Activated T-helper 2 cell treated with anti-CD3 and anti-CD28 coated beads, Interferon-gamma antibody, Interleukin-2, Interleukin-4, amounts not matched to agents 10 μg/mL and 5 μg/mL and 100 μg/mL, durations not matched to agents 14 hours and 24 hours and 36 hours (primary cell): ENCODE measurements around the gene DMRTC1B. TPM values are rescaled to one million over a fixed set of nuclear protein-coding genes. Genes with fewer than 3 reads are reported as not detected.
"Not testable (repeated sequence)": the region's sequence is repeated elsewhere in the genome, so short reads cannot be mapped to it uniquely, and the experiment has no call there.

Experiments
- DNase-seq: peaks from one replicate; pipeline ENCODE4 v3.0.0; 2021; ENCODE audit warnings: low spot score
- H3K27ac Mint-ChIP-seq: one replicate; pipeline ENCODE4 v1.8.0; 2021; ENCODE audit warnings: mixed read lengths
- H3K27me3 Mint-ChIP-seq: one replicate; pipeline ENCODE4 v1.8.0; 2021; ENCODE audit warnings: low read depth, mixed read lengths
- H3K36me3 Mint-ChIP-seq: one replicate; pipeline ENCODE4 v1.8.0; 2021; ENCODE audit warnings: low read depth, mixed read lengths
- H3K4me1 Mint-ChIP-seq: one replicate; pipeline ENCODE4 v1.8.0; 2021; ENCODE audit warnings: low read depth, mixed read lengths
- H3K4me3 Mint-ChIP-seq: one replicate; pipeline ENCODE4 v1.8.0; 2021; ENCODE audit warnings: low read depth, mild to moderate bottlenecking, moderate library complexity, mixed read lengths
- H3K9me3 Mint-ChIP-seq: one replicate; pipeline ENCODE4 v1.8.0; 2021; ENCODE audit warnings: mixed read lengths
- intact Hi-C: fragments of 100-400 bp; cut with micrococcal nuclease; formaldehyde crosslinking; loops from one replicate; pipeline ENCODE4 v1.15.1; 2023
- total RNA-seq: library from RNA; stranded (reverse); gene quantifications from 2 replicates; pipeline ENCODE4 v1.2.3, GENCODE V29; 2022

DMRTC1B gene, protein sequence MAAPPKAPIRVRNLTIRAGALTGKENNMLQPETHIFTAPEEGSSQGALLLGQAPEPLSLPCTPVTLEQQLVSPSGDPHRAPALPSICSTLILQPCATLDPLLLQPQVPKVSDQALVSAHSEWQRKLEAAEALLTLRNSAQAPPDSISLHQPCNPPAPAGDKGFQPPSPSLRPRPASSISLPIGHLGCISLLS
- not detected in 2 replicates for total RNA-seq

DNA sequence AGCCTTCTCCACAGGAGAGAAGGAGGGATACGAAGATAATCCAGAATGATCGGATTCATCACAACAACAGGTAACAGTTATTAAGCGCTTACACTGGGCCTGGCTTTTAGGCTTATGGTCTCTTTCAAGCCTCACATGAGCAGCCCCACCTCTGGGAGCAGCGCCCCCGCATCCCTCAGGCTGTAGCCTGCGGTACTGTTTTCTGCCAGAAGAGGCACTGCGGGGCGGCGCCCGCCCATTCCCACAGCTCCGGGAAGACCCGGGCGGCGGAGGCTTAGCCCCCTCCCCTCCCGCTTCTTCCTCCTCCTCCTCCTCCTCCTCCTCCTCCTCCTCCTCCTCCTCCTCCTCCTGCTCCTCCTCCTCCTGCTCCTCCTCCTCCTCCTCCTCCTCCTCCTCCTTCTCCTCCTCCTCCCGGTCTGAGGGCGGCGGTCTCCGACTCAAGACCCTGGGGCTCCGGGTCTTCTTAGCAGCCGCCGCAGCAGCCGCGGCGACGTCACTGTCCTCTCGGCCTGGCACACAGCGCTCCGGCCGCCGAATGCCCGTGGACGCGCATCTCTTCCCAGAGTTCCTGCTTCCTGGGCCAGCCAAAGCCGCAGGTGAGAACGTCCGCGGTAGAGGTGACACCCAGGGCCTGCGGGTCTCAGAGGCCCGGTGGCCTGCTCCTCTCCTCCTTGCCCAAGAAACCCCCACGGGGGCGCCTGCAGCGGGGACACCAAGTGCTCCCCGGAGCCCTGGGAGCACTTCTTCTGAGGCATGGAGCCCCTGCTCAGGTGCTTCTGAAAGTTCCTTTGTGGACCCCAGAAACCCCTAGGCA, at the start of gene DMRTC1B:
Gene DMRTC1B, plus strand, starts transcription at position 238 of the 814 bp plus-strand sequence. CDS start 68,246 bp downstream, outside the sequence.
- H3K4me1 Mint-ChIP-seq, H3K4me3 Mint-ChIP-seq, DNase-seq, H3K27me3 Mint-ChIP-seq, H3K36me3 Mint-ChIP-seq, H3K27ac Mint-ChIP-seq, intact Hi-C loops, H3K9me3 Mint-ChIP-seq: not testable (repeated sequence)

DNA sequence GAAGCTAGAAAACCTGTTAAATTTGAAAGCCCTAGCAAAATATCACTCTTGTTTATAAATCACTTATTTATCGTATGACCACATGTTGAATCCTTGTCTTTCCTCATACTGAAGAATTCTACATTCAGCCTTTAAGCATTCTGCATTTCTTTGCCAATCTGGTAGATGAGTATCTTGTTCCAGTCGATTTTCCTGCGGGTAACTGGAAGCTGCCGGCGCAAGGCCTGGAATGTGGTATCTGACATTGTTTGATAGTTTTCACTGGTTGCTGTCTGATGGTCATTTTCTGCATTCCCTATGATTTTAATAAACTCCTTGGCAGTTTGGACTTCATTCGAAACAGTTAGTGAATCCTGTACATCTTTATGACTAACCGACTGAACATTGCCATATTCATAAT, 48.8 kb upstream of the DMRTC1B start:
- no peak for DNase-seq
- Mint-ChIP-seq H3K9me3 (no peaks in the 10 kb centered on the region), H3K27me3 (peaks cover 15% of the 10 kb centered on the region), H3K36me3 (no peaks in the 10 kb centered on the region), H3K27ac (no peak overlapping the region), H3K4me3 (no peak overlapping the region), H3K4me1 (peaks cover 7% of the 10 kb centered on the region)
- intact Hi-C loops = no loop called here

DNA sequence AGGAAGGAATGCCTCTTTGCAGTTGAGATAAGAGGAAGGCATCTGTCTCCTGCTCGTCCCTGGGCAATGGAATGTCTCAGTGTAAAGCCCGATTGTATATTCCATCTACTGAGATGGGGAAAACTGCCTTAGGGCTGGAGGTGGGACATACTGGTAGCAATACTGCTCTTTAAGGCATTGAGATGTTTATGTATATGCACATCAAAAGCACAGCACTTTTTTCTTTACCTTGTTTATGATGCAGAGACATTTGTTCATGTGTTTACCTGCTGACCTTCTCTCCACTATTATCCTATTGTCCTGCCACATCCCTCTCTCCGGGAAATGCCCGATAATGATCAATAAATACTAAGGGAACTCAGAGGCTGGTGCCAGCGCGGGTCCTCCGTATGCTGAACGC, 43.1 kb upstream of the DMRTC1B start:
- H3K27ac Mint-ChIP-seq, intact Hi-C loops, H3K4me3 Mint-ChIP-seq, H3K36me3 Mint-ChIP-seq, DNase-seq, H3K9me3 Mint-ChIP-seq, H3K4me1 Mint-ChIP-seq: not testable (repeated sequence)
- H3K27me3 Mint-ChIP-seq = peaks cover 29% of the 10 kb centered on the region

DNA sequence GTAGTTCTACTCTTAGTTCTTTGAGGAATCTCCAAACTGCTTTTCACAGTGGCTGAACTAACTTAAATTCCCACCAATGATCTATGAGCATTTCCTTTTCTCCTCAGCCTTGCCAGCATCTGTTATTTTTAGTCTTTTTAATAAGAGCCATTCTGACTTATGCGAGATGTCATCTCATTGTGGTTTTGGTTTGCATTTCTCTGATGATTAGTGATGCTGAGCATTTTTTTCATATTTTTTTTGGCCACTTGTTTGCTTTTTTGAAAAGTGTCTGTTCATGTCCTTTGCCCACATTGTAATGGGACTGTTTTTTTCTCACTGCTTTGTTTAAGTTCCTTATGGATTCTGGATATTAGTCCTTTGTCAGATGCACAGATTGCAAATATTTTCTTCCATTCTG, 41.1 kb upstream of the DMRTC1B start:
- Mint-ChIP-seq H3K9me3 (no peaks in the 10 kb centered on the region), H3K4me1 (no peaks in the 10 kb centered on the region), H3K4me3 (no peak overlapping the region), H3K36me3 (no peaks in the 10 kb centered on the region), H3K27me3 (peaks cover 29% of the 10 kb centered on the region), H3K27ac (no peak overlapping the region)
- no peak for DNase-seq
- intact Hi-C loops = no loop called here

DNA sequence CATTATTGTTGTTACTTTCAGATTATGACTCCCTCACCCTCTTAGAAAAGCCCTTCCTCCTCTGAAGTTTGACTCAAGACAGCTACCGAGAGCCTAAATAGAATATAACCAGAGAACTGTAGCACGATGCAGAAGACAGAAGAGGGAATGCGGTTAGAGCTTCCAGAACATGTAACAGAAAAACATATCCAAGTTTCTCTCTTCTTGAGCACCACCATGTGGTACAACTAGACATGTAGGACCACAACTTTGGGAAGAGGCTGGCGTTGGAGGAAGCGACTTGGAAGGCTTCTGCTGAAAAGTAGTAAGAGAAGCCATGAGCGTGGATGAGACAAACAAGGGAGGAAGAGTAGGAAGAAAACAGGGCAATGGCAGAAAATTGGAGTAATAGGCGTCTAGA, 31.1 kb upstream of the DMRTC1B start:
- intact Hi-C loops, H3K4me3 Mint-ChIP-seq: not testable (repeated sequence)

DNA sequence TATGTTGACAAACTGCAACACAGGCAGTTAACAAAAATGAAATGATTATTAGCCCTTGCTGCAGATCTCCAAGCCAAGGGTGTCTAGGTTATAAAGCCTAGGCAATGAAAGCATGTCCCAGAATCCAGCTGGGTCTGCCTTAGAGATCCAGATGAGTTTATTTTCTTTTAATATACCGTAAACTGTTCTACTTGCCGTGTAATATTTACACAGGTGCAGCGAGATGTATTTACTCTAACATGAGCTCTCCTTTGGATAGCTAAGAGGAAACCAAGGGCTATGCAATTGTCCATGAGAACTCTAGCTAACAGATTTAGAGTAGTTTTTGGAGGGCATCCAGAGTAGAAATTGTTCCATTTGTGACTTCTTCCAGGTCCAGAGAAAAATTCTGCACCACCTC, 28.1 kb upstream of the DMRTC1B start:
- H3K4me3 Mint-ChIP-seq, H3K36me3 Mint-ChIP-seq, H3K4me1 Mint-ChIP-seq, DNase-seq, H3K27ac Mint-ChIP-seq, H3K27me3 Mint-ChIP-seq, intact Hi-C loops, H3K9me3 Mint-ChIP-seq: not testable (repeated sequence)

More for the DNA sequence above, 31.1 kb upstream of the DMRTC1B start:
- H3K9me3 Mint-ChIP-seq, DNase-seq, H3K36me3 Mint-ChIP-seq, H3K27ac Mint-ChIP-seq, H3K4me1 Mint-ChIP-seq, H3K27me3 Mint-ChIP-seq: not testable (repeated sequence)

DNA sequence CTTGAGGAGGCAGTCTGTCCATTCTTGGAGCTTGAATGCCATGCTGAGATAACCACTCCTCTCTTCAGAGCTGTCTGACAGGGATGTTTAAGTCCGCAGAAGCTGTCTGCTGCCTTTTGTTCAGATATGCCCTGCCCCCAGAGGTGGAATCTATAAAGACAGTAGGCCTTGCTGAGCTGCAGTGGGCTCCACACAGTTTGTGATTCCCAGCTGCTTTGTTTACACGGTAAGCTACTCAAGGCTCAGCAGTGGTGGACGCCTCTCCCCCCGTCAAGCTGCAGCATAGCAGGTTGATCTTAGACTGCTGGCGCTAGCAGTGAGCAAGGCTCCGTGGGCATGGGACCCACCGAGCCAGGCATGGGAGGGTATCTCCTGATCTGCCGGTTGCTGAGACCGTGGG, 16.2 kb upstream of the DMRTC1B start:
- H3K36me3 Mint-ChIP-seq, H3K4me1 Mint-ChIP-seq, H3K9me3 Mint-ChIP-seq, H3K27ac Mint-ChIP-seq, DNase-seq, intact Hi-C loops, H3K4me3 Mint-ChIP-seq, H3K27me3 Mint-ChIP-seq: not testable (repeated sequence)

DNA sequence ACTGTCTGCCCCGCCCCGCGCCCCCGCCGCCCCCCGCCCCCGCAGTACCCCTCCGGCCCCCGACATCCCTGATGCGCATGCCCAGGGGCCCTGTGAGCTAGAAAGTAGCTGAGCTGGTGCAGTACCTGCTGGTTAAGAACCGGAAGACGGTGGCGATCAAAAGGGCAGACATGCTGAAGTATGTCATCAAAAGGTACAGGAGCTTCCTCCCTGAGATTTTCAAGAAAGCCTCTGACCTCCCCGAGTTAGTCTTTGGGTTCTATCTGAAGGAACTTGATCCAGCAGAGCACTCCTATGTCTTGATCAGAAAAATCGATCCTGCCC, 739 bp downstream of the DMRTC1B start:
- DNase-seq, intact Hi-C loops, H3K36me3 Mint-ChIP-seq, H3K4me1 Mint-ChIP-seq, H3K4me3 Mint-ChIP-seq, H3K27ac Mint-ChIP-seq, H3K27me3 Mint-ChIP-seq, H3K9me3 Mint-ChIP-seq: not testable (repeated sequence)

DNA sequence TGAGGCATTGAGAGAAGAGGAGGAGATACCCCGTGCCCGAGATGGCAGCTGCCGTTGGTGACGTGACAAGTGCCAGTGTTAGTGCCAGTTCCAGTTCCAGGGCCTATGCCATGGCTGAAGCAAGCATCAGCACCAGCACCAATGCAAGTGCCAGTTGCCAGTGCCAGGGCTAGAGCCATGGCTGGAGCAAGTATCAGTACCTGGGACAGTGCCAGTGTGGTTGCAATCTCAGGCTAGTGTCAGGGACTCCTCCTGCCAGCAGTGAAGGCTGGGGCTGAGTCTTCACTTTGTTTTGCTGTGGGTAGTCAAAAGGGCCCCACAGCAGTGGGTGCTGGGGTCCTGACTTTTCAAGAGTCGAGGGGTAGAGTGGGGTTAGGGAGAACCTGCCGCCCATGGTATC, 1.5 kb downstream of the DMRTC1B start:
- H3K27me3 Mint-ChIP-seq, H3K36me3 Mint-ChIP-seq, H3K4me1 Mint-ChIP-seq, H3K9me3 Mint-ChIP-seq, intact Hi-C loops, DNase-seq, H3K4me3 Mint-ChIP-seq, H3K27ac Mint-ChIP-seq: not testable (repeated sequence)

DNA sequence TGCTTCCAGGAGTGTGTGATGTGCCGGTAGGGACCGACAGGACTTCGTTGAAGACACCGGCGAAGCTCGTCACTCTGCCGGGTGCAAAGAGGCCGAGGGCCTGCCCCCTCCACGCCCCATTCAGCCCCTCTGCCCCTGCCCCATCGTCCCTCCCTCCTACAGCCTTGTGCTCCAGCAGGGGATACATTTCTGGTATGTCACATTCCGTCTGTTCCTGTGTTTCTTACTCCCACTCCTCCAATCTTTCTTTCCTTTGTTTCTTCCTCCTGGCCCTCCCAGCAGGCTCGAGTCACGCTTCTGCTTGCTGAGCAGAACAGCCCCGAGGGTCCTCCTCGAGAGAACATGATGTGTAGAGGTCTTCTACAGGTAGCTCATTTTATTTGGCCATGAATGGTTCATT, 5.9 kb downstream of the DMRTC1B start, which contains the start of gene FAM236B:
Gene FAM236B, minus strand, starts transcription at position 101 of the 400 bp plus-strand sequence. Its CDS starts 100 bp downstream, at position 1.
- H3K27ac Mint-ChIP-seq, H3K4me3 Mint-ChIP-seq, DNase-seq, intact Hi-C loops, H3K4me1 Mint-ChIP-seq, H3K9me3 Mint-ChIP-seq, H3K36me3 Mint-ChIP-seq, H3K27me3 Mint-ChIP-seq: not testable (repeated sequence)

DNA sequence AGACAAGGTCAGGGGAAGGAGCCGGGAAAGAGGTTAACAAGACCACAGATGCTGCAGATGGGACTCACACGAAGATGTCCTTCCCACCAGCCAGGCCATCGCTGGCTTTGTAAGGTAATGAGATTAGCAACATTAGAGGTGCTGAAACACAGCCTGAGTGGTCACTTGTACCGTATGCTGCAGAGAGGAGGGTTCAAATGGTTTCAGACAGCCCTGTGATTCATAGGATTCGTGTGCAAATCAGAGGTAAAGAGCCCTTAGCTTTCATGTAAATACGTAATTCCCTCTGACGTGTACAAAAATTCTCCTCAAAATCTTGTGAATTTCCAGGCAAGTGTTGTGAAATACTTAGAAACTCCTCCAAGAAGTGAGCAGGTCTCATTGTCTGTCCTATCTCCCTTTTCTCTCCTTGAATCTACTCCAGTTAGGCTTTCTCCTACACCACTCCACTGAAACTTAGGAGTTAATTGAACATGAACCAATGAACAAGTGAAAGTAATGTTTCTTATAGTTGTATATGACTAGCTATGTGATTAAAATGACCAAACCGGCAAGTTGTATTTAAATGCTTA, 6.8 kb downstream of the DMRTC1B start:
- intact Hi-C loops = not testable (repeated sequence)

DNA sequence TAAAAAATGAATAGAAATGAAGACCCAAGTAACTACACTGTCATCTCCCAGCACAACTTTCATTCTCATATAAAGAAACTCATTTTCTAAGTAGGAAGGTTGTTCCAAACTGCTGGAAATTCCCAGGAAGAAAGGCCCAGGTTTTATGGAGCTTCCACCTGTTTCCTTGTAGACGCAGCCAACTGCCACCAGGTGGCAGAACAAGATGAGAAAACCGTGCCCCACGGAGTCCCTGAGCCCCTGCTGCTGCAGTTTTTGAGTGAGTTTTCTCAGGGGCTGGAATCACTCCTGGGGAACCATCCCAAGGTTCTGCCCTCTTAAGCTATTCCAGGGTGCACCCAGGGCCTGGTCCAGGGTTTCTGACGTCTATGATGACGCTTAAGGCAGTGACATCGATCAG, 7.3 kb downstream of the DMRTC1B start:
- H3K4me3 Mint-ChIP-seq, H3K36me3 Mint-ChIP-seq, intact Hi-C loops, H3K4me1 Mint-ChIP-seq, H3K27me3 Mint-ChIP-seq, H3K9me3 Mint-ChIP-seq, DNase-seq, H3K27ac Mint-ChIP-seq: not testable (repeated sequence)

More for the DNA sequence above, 6.8 kb downstream of the DMRTC1B start:
- H3K36me3 Mint-ChIP-seq, H3K27ac Mint-ChIP-seq, DNase-seq, H3K9me3 Mint-ChIP-seq, H3K4me3 Mint-ChIP-seq, H3K4me1 Mint-ChIP-seq, H3K27me3 Mint-ChIP-seq: not testable (repeated sequence)

DNA sequence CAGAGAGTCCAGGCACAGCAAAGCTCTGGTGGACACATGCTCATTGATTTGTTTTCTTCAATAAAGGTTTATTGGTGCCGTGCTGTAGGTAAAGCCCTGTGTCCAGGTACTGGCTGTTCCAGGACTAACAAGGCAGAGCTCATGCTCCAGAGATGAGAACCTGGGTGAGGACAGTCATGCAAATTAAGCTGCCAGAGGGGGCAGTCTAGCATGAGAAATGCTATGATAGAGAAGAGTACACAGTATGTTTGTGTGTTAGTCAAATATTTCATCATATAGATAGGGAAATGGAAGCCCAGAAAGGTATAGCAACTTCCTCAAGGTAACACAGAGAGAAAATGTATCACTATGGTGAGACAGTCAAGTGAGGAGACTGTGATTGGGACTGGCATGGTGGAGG, 11.5 kb downstream of the DMRTC1B start:
- H3K27ac Mint-ChIP-seq, H3K4me1 Mint-ChIP-seq, H3K9me3 Mint-ChIP-seq, H3K36me3 Mint-ChIP-seq, H3K27me3 Mint-ChIP-seq, H3K4me3 Mint-ChIP-seq, intact Hi-C loops, DNase-seq: not testable (repeated sequence)
